ENCODE measurements around the gene AKAP11. TPM values are rescaled to one million over a fixed set of nuclear protein-coding genes. Genes with fewer than 3 reads are reported as not detected.
"Not testable (repeated sequence)": the region's sequence is repeated elsewhere in the genome, so short reads cannot be mapped to it uniquely, and the experiment has no call there.

AKAP11 gene
- 10 to 100 TPM; 48.4 to 62.0 TPM for total RNA-seq
- 31.5 TPM for polyA plus RNA-seq (ENCODE audit: insufficient read depth, low read depth, low replicate concordance)
- long read RNA-seq, donor 1, partial matches to known transcripts, result 82 of 82 reads
- long read RNA-seq, donor 1, other reads (novel, unspliced or antisense), result 0 of 82 reads
- long read RNA-seq, donor 2, result 0 reads

- intact Hi-C loops (cut with DNase I; ENCODE audit: low total_unique reads), result no loop called here
- H3K27ac ChIP-seq, result peak within 1 kb of the TSS; percentile 95 to 96
These were observed at the start of gene AKAP11 for GRCh38 chr13:42272115-42272803. Gene AKAP11, plus strand, starts transcription at chr13:42272152. Its CDS starts 14,197 bp downstream, at chr13:42286349.

GRCh38 chr13:42223681-42224080, 48.3 kb upstream of the AKAP11 start:
- H3K36me3 ChIP-seq (ENCODE audit: low read depth, missing control alignments), result no peaks in the 10 kb centered on the region

More at GRCh38 chr13:42272115-42272803, at the start of gene AKAP11:
- Histone ChIP-seq H3K4me1 (peaks cover 7% of the 10 kb centered on the region), H3K27me3 (no peaks in the 10 kb centered on the region), H3K36me3 (ENCODE audit: low read depth, missing control alignments) (no peaks in the 10 kb centered on the region), H3K4me3 (peak within 1 kb of the TSS; percentile 88 to 99), H3K9me3 (no peaks in the 10 kb centered on the region)
- WGBS, 2 donors, result 0% methylated on average over 3 to 38 of the region's 59 CpGs
- DNase-seq, result peak; percentile 57
- TF ChIP-seq POLR2A (IDR thresholded peaks at IDR 0.05) (no peak), CTCF (IDR thresholded peaks at IDR 0.05) (no peak)

GRCh38 chr13:42225051-42225450, 46.9 kb upstream of the AKAP11 start:
- Histone ChIP-seq H3K27ac (no peak overlapping the region), H3K27me3 (no peaks in the 10 kb centered on the region), H3K9me3 (no peaks in the 10 kb centered on the region), H3K4me3 (no peak overlapping the region), H3K4me1 (no peaks in the 10 kb centered on the region), H3K36me3 (ENCODE audit: low read depth, missing control alignments) (no peaks in the 10 kb centered on the region)
- DNase-seq, result no peak
- 87 to 97% methylated on average over 2 of the region's 2 CpGs for WGBS, 2 donors
- intact Hi-C loops (cut with DNase I; ENCODE audit: low total_unique reads), result no loop called here
- no peak for TF ChIP-seq CTCF (IDR thresholded peaks at IDR 0.05)

More at GRCh38 chr13:42223681-42224080, 48.3 kb upstream of the AKAP11 start:
- TF ChIP-seq CTCF (IDR thresholded peaks at IDR 0.05) (no peak), POLR2A (IDR thresholded peaks at IDR 0.05) (no peak)
- intact Hi-C loops (cut with DNase I; ENCODE audit: low total_unique reads), result no loop called here
- DNase-seq, result no peak
- Histone ChIP-seq H3K4me3 (no peak overlapping the region), H3K9me3 (no peaks in the 10 kb centered on the region), H3K27ac (no peak overlapping the region), H3K4me1 (no peaks in the 10 kb centered on the region), H3K27me3 (no peaks in the 10 kb centered on the region)
- WGBS, 2 donors, result 97 to 99% methylated on average over 4 of the region's 4 CpGs

GRCh38 chr13:42226759-42227158, 45.2 kb upstream of the AKAP11 start:
- H3K4me1 ChIP-seq; DNase-seq; H3K4me3 ChIP-seq; H3K9me3 ChIP-seq; H3K27me3 ChIP-seq; H3K27ac ChIP-seq; H3K36me3 ChIP-seq (ENCODE audit: low read depth, missing control alignments); intact Hi-C loops (cut with DNase I; ENCODE audit: low total_unique reads): not testable (repeated sequence)
- WGBS, 2 donors, result 89 to 99% methylated on average over 5 of the region's 5 CpGs

GRCh38 chr13:42228527-42228926, 43.4 kb upstream of the AKAP11 start:
- Histone ChIP-seq H3K4me3 (no peak overlapping the region), H3K36me3 (ENCODE audit: low read depth, missing control alignments) (no peaks in the 10 kb centered on the region), H3K27ac (no peak overlapping the region), H3K4me1 (no peaks in the 10 kb centered on the region), H3K27me3 (no peaks in the 10 kb centered on the region), H3K9me3 (no peaks in the 10 kb centered on the region)
- WGBS, 2 donors, result 87 to 88% methylated on average over 1 of the region's 1 CpG
- no peak for TF ChIP-seq POLR2A (IDR thresholded peaks at IDR 0.05)
- no peak for TF ChIP-seq CTCF (IDR thresholded peaks at IDR 0.05)
- no peak for DNase-seq
- intact Hi-C loops (cut with DNase I; ENCODE audit: low total_unique reads), result no loop called here
